IPS-NIHi7 (cell line): ENCODE data around the gene WNT3A.

Source experiments
- DNase-seq: peaks from one replicate; pipeline ENCODE4 v3.0.0; 2012; ENCODE audit warnings: mixed read lengths; ENCODE audit errors: extremely low spot score

The WNT3A gene

GRCh38 chr1:227999056-227999930 is 7.5 kb upstream of the WNT3A start:
- peak; percentile 94 for DNase-seq

- DNase-seq: peak; percentile 4
Measured at GRCh38 chr1:228000416-228000815, 6.4 kb upstream of the WNT3A start.

- DNase-seq: no peak
Measured at GRCh38 chr1:228000836-228001563, 5.8 kb upstream of the WNT3A start.

GRCh38 chr1:228001738-228002535 is 4.9 kb upstream of the WNT3A start:
- DNase-seq: peak; percentile 5

GRCh38 chr1:228002792-228003191 is 4.0 kb upstream of the WNT3A start:
- no peak for DNase-seq

- DNase-seq: peak; percentile 7
Measured at GRCh38 chr1:228003461-228004330, 3.1 kb upstream of the WNT3A start.

- peak; percentile 85 for DNase-seq
Measured at GRCh38 chr1:228004331-228004855, 2.4 kb upstream of the WNT3A start.

GRCh38 chr1:228004856-228005462 is 1.8 kb upstream of the WNT3A start:
- DNase-seq: peak; percentile 52

GRCh38 chr1:228005511-228006033 is 1.2 kb upstream of the WNT3A start:
- DNase-seq: peak; percentile 25

- DNase-seq: peak; percentile 42
Measured at GRCh38 chr1:228006034-228006785, 588 bp upstream of the WNT3A start.

GRCh38 chr1:228007049-228007800 is 427 bp downstream of the WNT3A start:
- DNase-seq: peak; percentile 33

GRCh38 chr1:228007801-228008341 is 1.1 kb downstream of the WNT3A start:
- no peak for DNase-seq

- DNase-seq: peak; percentile 31
Measured at GRCh38 chr1:228008391-228009115, 1.8 kb downstream of the WNT3A start.

- peak; percentile 11 for DNase-seq
Measured at GRCh38 chr1:228009116-228009827, 2.5 kb downstream of the WNT3A start.

- DNase-seq: peak; percentile 30
Measured at GRCh38 chr1:228009828-228010775, 3.3 kb downstream of the WNT3A start.

GRCh38 chr1:228010921-228011320 is 4.1 kb downstream of the WNT3A start:
- DNase-seq: peak; percentile 4
